Endometrial microvascular endothelial cells (primary cell): ENCODE results near the gene SLC27A4. TPM values are rescaled to one million over a fixed set of nuclear protein-coding genes. Genes with fewer than 3 reads are reported as not detected.

Source experiments
- in situ Hi-C: cut with HindIII; loops from 2 replicates; pipeline ENCODE4 v1.10.0; 2017; ENCODE audit warnings: low sequenced_read_pairs, low pct_unique_long_range_greater_than_20kb; ENCODE audit errors: inconsistent ontology term
- total RNA-seq: library from RNA; depleted of rRNA; stranded (reverse); fragments of >200 nt; gene quantifications from one replicate; pipeline ENCODE4 v1.2.3, GENCODE V29; 2015; ENCODE audit errors: inconsistent ontology term

Gene SLC27A4
- total RNA-seq, 1 donor from 2014 or later = 46.2 TPM

- in situ Hi-C loops = no loop called here
These were observed 45.5 kb downstream of the SLC27A4 start for GRCh38 chr9:128385496-128386460.

- in situ Hi-C loops = no loop called here
These were observed 47.8 kb downstream of the SLC27A4 start for GRCh38 chr9:128388150-128388549.

GRCh38 chr9:128389395-128390149 is 49.2 kb downstream of the SLC27A4 start:
- in situ Hi-C loops = no loop called here

- in situ Hi-C loops = no loop called here
These were observed 50.0 kb downstream of the SLC27A4 start for GRCh38 chr9:128390150-128390812.

GRCh38 chr9:128390813-128391711 is 50.7 kb downstream of the SLC27A4 start:
- in situ Hi-C loops = no loop called here

GRCh38 chr9:128391956-128392301 is 51.6 kb downstream of the SLC27A4 start:
- in situ Hi-C loops = no loop called here

GRCh38 chr9:128392302-128393144 is 52.2 kb downstream of the SLC27A4 start:
- in situ Hi-C loops = no loop called here

- in situ Hi-C loops = no loop called here
These were observed 52.9 kb downstream of the SLC27A4 start for GRCh38 chr9:128393145-128393775.

GRCh38 chr9:128393970-128394369 is 53.6 kb downstream of the SLC27A4 start:
- in situ Hi-C loops = no loop called here

- in situ Hi-C loops = no loop called here
These were observed 54.2 kb downstream of the SLC27A4 start for GRCh38 chr9:128394379-128395168.

GRCh38 chr9:128396970-128397613 is 56.8 kb downstream of the SLC27A4 start:
- in situ Hi-C loops = no loop called here

GRCh38 chr9:128397831-128398230 is 57.5 kb downstream of the SLC27A4 start:
- in situ Hi-C loops = no loop called here

GRCh38 chr9:128399861-128400260 is 59.5 kb downstream of the SLC27A4 start:
- in situ Hi-C loops = no loop called here

GRCh38 chr9:128404560-128404959 is 64.2 kb downstream of the SLC27A4 start:
- in situ Hi-C loops = no loop called here

- in situ Hi-C loops = no loop called here
These were observed 64.9 kb downstream of the SLC27A4 start for GRCh38 chr9:128405077-128405779.

- in situ Hi-C loops = no loop called here
These were observed 65.4 kb downstream of the SLC27A4 start for GRCh38 chr9:128405780-128406171.
